ENCODE measurements around the gene IFNL1.

DNA sequence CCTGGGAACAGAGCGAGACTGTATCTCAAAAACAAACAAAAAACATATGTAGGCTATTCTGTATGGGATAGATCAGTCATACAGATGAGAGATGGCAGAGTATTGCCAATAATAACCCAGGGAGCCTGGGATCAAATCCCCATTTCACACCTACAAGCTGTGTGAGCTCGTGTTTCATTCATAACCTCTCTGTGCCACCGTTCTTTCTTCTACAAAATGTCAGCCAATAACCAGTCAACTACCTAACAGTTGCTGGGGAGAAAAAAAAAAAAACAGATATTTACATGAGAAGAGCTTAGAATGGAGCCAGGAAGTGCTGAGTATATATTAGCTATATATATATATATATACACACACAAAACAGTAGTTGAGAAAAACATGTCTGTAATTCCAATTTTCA lies 34.5 kb upstream of the IFNL1 start:
- TF ChIP-seq, protein P1, sequence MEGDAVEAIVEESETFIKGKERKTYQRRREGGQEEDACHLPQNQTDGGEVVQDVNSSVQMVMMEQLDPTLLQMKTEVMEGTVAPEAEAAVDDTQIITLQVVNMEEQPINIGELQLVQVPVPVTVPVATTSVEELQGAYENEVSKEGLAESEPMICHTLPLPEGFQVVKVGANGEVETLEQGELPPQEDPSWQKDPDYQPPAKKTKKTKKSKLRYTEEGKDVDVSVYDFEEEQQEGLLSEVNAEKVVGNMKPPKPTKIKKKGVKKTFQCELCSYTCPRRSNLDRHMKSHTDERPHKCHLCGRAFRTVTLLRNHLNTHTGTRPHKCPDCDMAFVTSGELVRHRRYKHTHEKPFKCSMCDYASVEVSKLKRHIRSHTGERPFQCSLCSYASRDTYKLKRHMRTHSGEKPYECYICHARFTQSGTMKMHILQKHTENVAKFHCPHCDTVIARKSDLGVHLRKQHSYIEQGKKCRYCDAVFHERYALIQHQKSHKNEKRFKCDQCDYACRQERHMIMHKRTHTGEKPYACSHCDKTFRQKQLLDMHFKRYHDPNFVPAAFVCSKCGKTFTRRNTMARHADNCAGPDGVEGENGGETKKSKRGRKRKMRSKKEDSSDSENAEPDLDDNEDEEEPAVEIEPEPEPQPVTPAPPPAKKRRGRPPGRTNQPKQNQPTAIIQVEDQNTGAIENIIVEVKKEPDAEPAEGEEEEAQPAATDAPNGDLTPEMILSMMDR (IDR thresholded peaks at IDR 0.05) = no peak
- TF ChIP-seq POLR2AphosphoS5 (IDR thresholded peaks at IDR 0.05; ENCODE audit: insufficient read depth in 1 of 2, low read depth in 1 of 2) = no peak
- no peak for TF ChIP-seq POLR2A (IDR thresholded peaks at IDR 0.05)

All from vagina (tissue), 2 donors.